Endothelial cell of hepatic sinusoid (primary cell): Measurements from ENCODE around the gene SHROOM3.
"Not testable (repeated sequence)": the region's sequence is repeated elsewhere in the genome, so short reads cannot be mapped to it uniquely, and the experiment has no call there.

Experiments used
- in situ Hi-C: cut with HindIII; loops from 2 replicates; pipeline ENCODE4 v1.10.0; 2017; ENCODE audit warnings: low sequenced_read_pairs

Gene SHROOM3

GRCh38 chr4:76443376-76443775 lies 8.3 kb downstream of the SHROOM3 start:
- in situ Hi-C loops: no loop called here

GRCh38 chr4:76445911-76446310 lies 10.9 kb downstream of the SHROOM3 start:
- in situ Hi-C loops: no loop called here

- in situ Hi-C loops: no loop called here
These were observed 12.4 kb downstream of the SHROOM3 start for GRCh38 chr4:76447393-76447851.

GRCh38 chr4:76448211-76448610 lies 13.2 kb downstream of the SHROOM3 start:
- in situ Hi-C loops: no loop called here

- in situ Hi-C loops: no loop called here
These were observed 14.3 kb downstream of the SHROOM3 start for GRCh38 chr4:76449362-76449767.

GRCh38 chr4:76449833-76450232 lies 14.8 kb downstream of the SHROOM3 start:
- in situ Hi-C loops: no loop called here

GRCh38 chr4:76453232-76453631 lies 18.2 kb downstream of the SHROOM3 start:
- in situ Hi-C loops: no loop called here

- in situ Hi-C loops: not testable (repeated sequence)
These were observed 19.0 kb downstream of the SHROOM3 start for GRCh38 chr4:76454073-76454472.

- in situ Hi-C loops: no loop called here
These were observed 22.9 kb downstream of the SHROOM3 start for GRCh38 chr4:76457885-76458284.

- in situ Hi-C loops: no loop called here
These were observed 23.3 kb downstream of the SHROOM3 start for GRCh38 chr4:76458297-76458696.

- in situ Hi-C loops: no loop called here
These were observed 23.8 kb downstream of the SHROOM3 start for GRCh38 chr4:76458825-76459224.

GRCh38 chr4:76459291-76459723 lies 24.3 kb downstream of the SHROOM3 start:
- in situ Hi-C loops: no loop called here

GRCh38 chr4:76463568-76463967 lies 28.5 kb downstream of the SHROOM3 start:
- in situ Hi-C loops: no loop called here

GRCh38 chr4:76470064-76470463 lies 35.0 kb downstream of the SHROOM3 start:
- in situ Hi-C loops: no loop called here

- in situ Hi-C loops: no loop called here
These were observed 35.5 kb downstream of the SHROOM3 start for GRCh38 chr4:76470532-76470931.

GRCh38 chr4:76476571-76476970 lies 41.5 kb downstream of the SHROOM3 start:
- in situ Hi-C loops: no loop called here

GRCh38 chr4:76484654-76485053 lies 49.6 kb downstream of the SHROOM3 start:
- in situ Hi-C loops: loop anchor here (5.0 kb wide), 1 partner anchor 102 kb away; no protein-coding TSS in a partner anchor

GRCh38 chr4:76485450-76485849 lies 50.4 kb downstream of the SHROOM3 start:
- in situ Hi-C loops: loop anchor here (5.0 kb wide), 1 partner anchor 103 kb away; no protein-coding TSS in a partner anchor

GRCh38 chr4:76486588-76487276 lies 51.7 kb downstream of the SHROOM3 start:
- in situ Hi-C loops: loop anchor here (5.0 kb wide), 1 partner anchor 104 kb away; no protein-coding TSS in a partner anchor

GRCh38 chr4:76487621-76488020 lies 52.6 kb downstream of the SHROOM3 start:
- in situ Hi-C loops: loop anchor here (5.0 kb wide), 1 partner anchor 105 kb away; no protein-coding TSS in a partner anchor

GRCh38 chr4:76488455-76488854 lies 53.4 kb downstream of the SHROOM3 start:
- in situ Hi-C loops: loop anchor here (5.0 kb wide), 1 partner anchor 106 kb away; no protein-coding TSS in a partner anchor

- in situ Hi-C loops: loop anchor here (5.0 kb wide), 1 partner anchor 107 kb away; no protein-coding TSS in a partner anchor
These were observed 54.1 kb downstream of the SHROOM3 start for GRCh38 chr4:76488888-76489685.
